ENCODE results near the gene NUCB2.
A peak's percentile ranks its signal among the peaks of the same experiment; 100 is the strongest.

NUCB2 gene

DNA sequence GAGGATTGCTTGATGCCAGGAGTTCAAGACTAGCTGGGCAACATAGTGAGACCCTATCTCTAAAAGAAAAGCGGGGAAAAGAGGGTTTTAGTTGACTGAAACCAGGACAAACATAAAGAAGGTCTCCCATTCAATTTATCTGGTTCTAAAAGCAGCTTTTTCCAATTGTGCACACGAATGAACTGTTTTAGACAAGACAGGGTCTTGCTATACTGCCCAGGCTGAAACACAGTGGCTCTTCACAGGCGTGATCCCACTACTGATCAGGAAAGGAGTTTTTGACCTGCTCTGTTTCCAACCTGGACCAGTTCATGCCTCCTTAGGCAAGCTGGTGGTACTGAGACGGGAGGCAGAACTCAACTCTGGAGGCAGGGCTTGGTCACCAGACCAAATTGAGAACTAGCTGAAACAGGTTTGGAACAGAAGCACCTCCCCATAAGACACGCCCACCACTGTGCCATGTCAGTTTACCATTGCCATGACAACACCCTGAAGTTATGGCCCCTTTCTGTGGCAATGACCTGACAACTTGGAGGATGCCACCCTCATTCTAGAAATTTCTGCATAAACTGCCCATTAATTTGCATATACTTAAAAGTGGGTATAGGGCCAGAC, 2.8 kb upstream of the NUCB2 start:
- no peak overlapping the region for H3K27ac ChIP-seq (ENCODE audit: low read depth, low read length)
- no peaks in the 10 kb centered on the region for H3K27me3 ChIP-seq (ENCODE audit: control insufficient read depth, insufficient read depth, low read length)
- H3K36me3 ChIP-seq (ENCODE audit: control insufficient read depth, insufficient read depth, low read length): no peaks in the 10 kb centered on the region
- H3K4me3 ChIP-seq (ENCODE audit: low read length): no peak overlapping the region
- no peak overlapping the region for H3K9ac ChIP-seq (ENCODE audit: low read length)
- H3K4me1 ChIP-seq (ENCODE audit: control insufficient read depth, insufficient read depth, low read length): peaks cover 3% of the 10 kb centered on the region

DNA sequence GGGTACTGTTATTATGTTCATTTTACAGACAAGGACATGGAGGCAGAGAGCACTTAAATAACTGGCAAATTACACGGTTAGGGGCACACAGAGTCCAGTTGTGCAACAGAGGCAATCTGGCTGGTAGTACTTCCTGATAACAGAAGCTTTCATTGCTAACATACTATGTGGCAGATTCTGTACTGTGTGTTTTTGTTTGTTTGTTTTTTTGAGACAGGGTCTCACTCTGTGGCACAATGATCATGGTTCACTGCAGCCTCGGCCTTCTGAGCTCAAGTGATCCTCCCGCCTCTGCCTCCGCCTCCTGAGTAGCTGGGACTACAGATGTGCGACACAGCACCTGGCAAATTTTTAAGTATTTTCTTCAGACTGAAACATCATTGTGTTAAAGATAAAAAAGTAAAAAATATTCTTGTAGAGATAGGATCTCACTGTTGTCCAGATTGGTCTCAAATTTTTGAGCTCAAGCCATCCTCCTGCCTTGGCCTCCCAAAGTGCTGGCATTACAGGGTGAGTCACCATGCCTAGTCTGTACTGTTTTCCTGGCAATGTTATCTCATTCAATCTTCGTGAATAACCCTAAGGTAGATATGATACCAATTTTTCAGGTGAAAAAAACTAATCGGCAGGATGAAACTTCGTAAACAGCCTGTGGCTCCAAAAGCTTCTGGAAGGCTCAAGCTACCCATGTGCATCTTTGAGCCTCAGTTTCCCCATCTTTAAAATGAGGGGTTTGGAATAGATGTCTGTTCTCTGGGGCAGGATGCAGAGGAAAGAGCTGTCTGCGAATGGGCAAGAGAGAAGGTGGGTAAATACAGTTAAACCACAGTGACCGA, 921 bp upstream of the NUCB2 start:
- Histone ChIP-seq H3K36me3 (ENCODE audit: control insufficient read depth, insufficient read depth, low read length) (no peaks in the 10 kb centered on the region), H3K9ac (ENCODE audit: low read length) (peak overlapping the region; percentile 97), H3K4me3 (ENCODE audit: low read length) (peak overlapping the region; percentile 91), H3K4me1 (ENCODE audit: control insufficient read depth, insufficient read depth, low read length) (peaks cover 3% of the 10 kb centered on the region), H3K27ac (ENCODE audit: low read depth, low read length) (peak overlapping the region; percentile 91), H3K27me3 (ENCODE audit: control insufficient read depth, insufficient read depth, low read length) (no peaks in the 10 kb centered on the region)

DNA sequence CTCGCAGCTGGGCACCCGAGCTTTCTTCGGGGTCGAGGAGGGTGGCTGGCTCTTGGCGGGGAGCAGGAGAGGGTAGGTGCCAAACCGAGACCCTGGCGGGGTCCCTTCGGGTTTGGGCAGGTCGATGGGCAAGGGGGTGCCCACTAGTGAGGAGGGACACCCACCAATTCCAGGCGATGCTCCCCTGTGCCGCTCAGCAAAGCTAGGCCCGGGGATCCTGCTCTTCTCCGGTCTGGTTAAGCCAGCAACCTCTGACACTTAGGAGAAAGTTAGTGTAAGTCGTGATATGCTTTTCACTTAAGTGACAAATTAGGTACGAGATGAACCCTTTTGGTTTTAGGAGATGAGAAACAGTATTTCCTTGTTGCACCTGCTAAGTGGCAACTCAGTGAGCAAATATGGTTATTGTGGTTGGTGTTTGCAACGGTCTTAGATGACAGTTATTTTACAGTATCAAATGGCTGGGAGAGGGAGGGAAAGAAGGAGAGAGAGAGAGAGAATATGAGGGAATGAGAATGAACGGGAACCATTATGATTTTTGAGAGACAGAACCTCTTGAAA, 565 bp downstream of the NUCB2 start:
- H3K27ac ChIP-seq (ENCODE audit: low read depth, low read length): peak overlapping the region; percentile 91
- no peaks in the 10 kb centered on the region for H3K27me3 ChIP-seq (ENCODE audit: control insufficient read depth, insufficient read depth, low read length)
- H3K4me1 ChIP-seq (ENCODE audit: control insufficient read depth, insufficient read depth, low read length): peaks cover 3% of the 10 kb centered on the region
- H3K4me3 ChIP-seq (ENCODE audit: low read length): peak overlapping the region; percentile 91
- H3K36me3 ChIP-seq (ENCODE audit: control insufficient read depth, insufficient read depth, low read length): no peaks in the 10 kb centered on the region
- peak overlapping the region; percentile 34 for H3K9ac ChIP-seq (ENCODE audit: low read length)

DNA sequence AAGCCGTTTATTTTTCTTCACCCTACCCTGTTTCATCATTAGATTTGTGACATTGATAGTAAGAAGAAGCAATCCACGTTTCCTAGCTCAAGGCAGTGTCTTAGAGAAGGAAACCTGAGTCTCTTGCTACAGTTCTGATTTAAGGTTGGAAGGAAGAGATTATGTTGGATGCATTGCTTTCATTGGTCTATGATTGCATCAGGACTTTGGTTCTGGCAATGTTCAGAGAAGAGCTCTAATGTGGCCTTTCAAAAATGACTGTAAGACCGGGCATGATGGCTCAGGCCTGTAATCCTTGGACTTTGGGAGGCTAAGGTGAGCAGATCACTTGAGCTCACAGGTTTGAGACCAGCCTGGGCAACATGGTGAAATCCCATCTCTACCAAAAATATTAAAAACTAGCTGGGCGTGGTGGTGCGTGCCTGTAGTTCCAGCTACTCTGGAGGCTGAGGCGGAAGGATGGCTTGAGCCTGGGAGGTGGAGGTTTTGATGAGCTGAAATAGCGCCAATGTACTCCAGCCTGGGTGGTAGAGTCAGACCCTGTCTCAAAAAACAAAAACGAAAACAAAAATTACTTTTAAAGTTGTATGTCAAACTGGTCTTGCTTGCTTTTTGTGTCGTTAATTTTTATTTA, 4.1 kb downstream of the NUCB2 start:
- Histone ChIP-seq H3K9ac (ENCODE audit: low read length) (no peak overlapping the region), H3K36me3 (ENCODE audit: control insufficient read depth, insufficient read depth, low read length) (peaks cover 2% of the 10 kb centered on the region), H3K4me1 (ENCODE audit: control insufficient read depth, insufficient read depth, low read length) (peaks cover 3% of the 10 kb centered on the region), H3K27me3 (ENCODE audit: control insufficient read depth, insufficient read depth, low read length) (no peaks in the 10 kb centered on the region), H3K4me3 (ENCODE audit: low read length) (no peak overlapping the region), H3K27ac (ENCODE audit: low read depth, low read length) (no peak overlapping the region)

DNA sequence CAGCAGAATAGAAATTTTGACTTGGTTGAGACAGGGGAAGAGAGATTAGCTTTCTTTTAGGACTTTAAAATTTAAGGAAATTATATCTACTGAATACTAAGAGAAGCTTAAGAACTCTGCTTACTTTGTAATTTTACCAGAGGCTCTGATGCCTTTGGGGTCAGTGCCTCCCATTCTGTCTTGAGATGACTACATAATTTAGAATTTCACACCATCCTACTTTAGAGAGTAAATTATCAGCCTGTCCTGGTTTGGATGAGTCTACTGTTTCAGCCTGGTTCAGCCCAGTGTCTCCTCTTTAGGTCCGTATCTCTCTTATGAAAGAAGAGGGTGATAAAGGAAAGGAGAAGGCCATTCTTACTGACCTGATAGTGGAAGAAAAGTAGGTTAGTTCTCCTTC, 9.8 kb downstream of the NUCB2 start:
- peaks cover 4% of the 10 kb centered on the region for H3K36me3 ChIP-seq (ENCODE audit: control insufficient read depth, insufficient read depth, low read length)
- no peak overlapping the region for H3K9ac ChIP-seq (ENCODE audit: low read length)
- H3K27me3 ChIP-seq (ENCODE audit: control insufficient read depth, insufficient read depth, low read length): no peaks in the 10 kb centered on the region
- no peak overlapping the region for H3K4me3 ChIP-seq (ENCODE audit: low read length)
- H3K27ac ChIP-seq (ENCODE audit: low read depth, low read length): no peak overlapping the region
- H3K4me1 ChIP-seq (ENCODE audit: control insufficient read depth, insufficient read depth, low read length): no peaks in the 10 kb centered on the region

DNA sequence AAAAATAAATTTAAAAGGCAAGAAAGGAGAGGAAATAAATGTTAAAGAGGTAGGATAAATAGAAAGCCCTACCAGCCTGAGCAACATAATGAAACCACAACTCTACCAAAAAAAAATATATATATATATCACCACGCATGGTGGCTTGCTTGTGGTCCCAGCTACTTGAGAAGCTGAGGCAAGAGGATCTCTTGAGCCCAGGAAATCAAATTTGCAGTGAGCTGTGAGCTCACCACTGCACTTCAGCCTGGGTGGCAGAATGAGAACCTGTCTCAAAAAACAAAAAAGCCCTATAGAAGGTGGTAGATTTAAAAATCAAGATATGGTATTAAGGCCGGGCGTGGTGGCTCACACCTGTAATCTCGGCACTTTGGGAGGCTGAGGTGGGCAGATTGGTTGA, 10.5 kb downstream of the NUCB2 start:
- H3K36me3 ChIP-seq (ENCODE audit: control insufficient read depth, insufficient read depth, low read length): peaks cover 4% of the 10 kb centered on the region
- no peaks in the 10 kb centered on the region for H3K4me1 ChIP-seq (ENCODE audit: control insufficient read depth, insufficient read depth, low read length)
- H3K9ac ChIP-seq (ENCODE audit: low read length): no peak overlapping the region
- H3K27me3 ChIP-seq (ENCODE audit: control insufficient read depth, insufficient read depth, low read length): no peaks in the 10 kb centered on the region
- no peak overlapping the region for H3K27ac ChIP-seq (ENCODE audit: low read depth, low read length)
- H3K4me3 ChIP-seq (ENCODE audit: low read length): no peak overlapping the region

DNA sequence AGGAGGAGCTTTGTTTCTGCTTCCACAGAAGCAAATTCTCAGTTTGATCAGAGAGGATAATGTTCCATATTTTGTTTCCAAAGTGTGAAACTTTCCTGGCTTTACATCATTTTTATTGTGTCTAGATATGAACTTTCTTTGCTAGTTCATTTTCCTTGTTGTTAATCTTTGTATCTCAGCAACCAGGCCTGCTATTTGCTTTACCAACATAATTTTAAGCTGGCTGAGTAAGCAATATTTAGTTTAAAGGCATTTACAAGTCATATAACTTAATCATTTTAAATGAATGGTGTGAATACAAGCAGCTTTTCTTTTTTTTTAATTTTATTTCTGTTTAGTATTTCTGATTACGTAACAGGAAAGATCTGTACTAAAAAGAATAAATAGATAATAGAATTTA, 15.2 kb downstream of the NUCB2 start:
- no peak overlapping the region for H3K9ac ChIP-seq (ENCODE audit: low read length)
- peaks cover 2% of the 10 kb centered on the region for H3K4me1 ChIP-seq (ENCODE audit: control insufficient read depth, insufficient read depth, low read length)
- H3K27me3 ChIP-seq (ENCODE audit: control insufficient read depth, insufficient read depth, low read length): no peaks in the 10 kb centered on the region
- no peak overlapping the region for H3K27ac ChIP-seq (ENCODE audit: low read depth, low read length)
- H3K36me3 ChIP-seq (ENCODE audit: control insufficient read depth, insufficient read depth, low read length): no peaks in the 10 kb centered on the region
- no peak overlapping the region for H3K4me3 ChIP-seq (ENCODE audit: low read length)

DNA sequence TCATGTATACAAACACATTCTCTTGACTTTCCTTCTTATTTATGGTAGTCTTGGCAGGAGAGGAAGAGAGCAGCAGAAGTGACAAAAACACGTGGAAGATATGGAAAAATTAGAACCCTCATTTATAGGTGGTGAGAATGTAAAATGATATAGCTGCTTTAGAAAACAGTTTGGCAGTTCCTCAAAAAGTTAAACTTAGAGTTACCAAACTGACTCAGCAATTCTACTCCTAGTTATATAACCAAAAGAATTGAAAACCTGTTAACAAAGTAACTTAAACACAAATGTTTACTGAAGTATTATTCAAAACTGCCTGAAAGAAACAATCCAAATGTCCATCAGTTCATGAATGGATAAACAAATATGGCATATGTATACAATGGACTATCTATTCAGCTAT, 16.8 kb downstream of the NUCB2 start:
- H3K36me3 ChIP-seq (ENCODE audit: control insufficient read depth, insufficient read depth, low read length): no peaks in the 10 kb centered on the region
- no peak overlapping the region for H3K4me3 ChIP-seq (ENCODE audit: low read length)
- H3K27me3 ChIP-seq (ENCODE audit: control insufficient read depth, insufficient read depth, low read length): no peaks in the 10 kb centered on the region
- H3K9ac ChIP-seq (ENCODE audit: low read length): no peak overlapping the region
- H3K4me1 ChIP-seq (ENCODE audit: control insufficient read depth, insufficient read depth, low read length): peaks cover 2% of the 10 kb centered on the region
- no peak overlapping the region for H3K27ac ChIP-seq (ENCODE audit: low read depth, low read length)

DNA sequence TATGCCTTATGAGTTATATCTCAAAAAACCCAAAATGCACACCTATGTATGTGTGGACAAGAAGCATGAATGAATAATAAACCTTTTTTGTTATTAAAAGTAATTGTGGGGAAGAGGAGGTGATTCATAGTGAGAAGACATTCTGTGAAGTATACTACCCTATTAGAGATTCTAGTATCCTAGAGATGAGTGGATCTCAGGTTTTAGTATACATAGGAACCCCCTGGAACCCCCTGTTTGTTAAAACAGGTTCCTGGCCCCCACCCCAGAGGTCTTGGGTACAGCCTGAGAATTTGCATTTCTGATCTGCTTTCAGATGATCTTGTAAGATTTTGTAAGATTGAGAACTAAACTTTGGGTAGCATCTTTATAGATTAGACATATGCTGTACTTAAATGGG, 17.5 kb downstream of the NUCB2 start:
- Histone ChIP-seq H3K27ac (ENCODE audit: low read depth, low read length) (no peak overlapping the region), H3K36me3 (ENCODE audit: control insufficient read depth, insufficient read depth, low read length) (no peaks in the 10 kb centered on the region), H3K4me3 (ENCODE audit: low read length) (no peak overlapping the region), H3K27me3 (ENCODE audit: control insufficient read depth, insufficient read depth, low read length) (no peaks in the 10 kb centered on the region), H3K4me1 (ENCODE audit: control insufficient read depth, insufficient read depth, low read length) (peaks cover 2% of the 10 kb centered on the region), H3K9ac (ENCODE audit: low read length) (no peak overlapping the region)

DNA sequence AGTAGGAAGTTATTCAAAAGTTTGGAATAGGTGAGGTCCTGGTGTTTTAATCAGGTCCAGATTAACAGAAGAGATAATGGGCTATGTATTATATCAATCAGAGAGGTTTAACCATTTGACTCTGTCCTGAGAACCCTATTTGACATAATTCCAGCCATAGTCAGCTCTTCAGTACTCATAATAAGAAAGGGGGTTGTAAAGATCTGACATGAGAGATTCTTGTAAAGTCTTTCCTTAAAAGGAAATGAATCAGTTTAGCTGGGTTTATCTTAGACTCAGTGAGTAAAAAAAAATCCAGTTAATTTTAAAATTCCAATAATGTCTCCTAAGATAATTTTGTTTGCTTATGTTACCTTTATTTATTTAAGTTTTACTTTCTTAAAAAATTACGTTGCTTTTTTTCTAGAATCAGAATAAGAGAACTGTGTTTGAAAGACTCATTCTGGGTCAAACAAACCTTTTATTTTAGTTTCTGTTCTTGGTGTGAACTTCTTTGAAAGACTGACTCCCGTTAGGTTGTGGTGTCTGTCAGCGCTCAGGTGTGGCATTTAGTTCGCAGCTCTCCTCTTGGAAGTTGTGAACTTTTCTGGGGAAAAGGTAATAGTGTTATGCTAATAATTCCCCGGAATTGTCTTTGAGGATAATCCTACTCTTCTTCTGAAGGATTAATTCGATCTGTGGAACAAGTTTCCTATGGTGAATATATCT, 20.5 kb downstream of the NUCB2 start:
- no peak overlapping the region for H3K4me3 ChIP-seq (ENCODE audit: low read length)
- peaks cover 2% of the 10 kb centered on the region for H3K4me1 ChIP-seq (ENCODE audit: control insufficient read depth, insufficient read depth, low read length)
- H3K27ac ChIP-seq (ENCODE audit: low read depth, low read length): no peak overlapping the region
- no peak overlapping the region for H3K9ac ChIP-seq (ENCODE audit: low read length)
- no peaks in the 10 kb centered on the region for H3K27me3 ChIP-seq (ENCODE audit: control insufficient read depth, insufficient read depth, low read length)
- no peaks in the 10 kb centered on the region for H3K36me3 ChIP-seq (ENCODE audit: control insufficient read depth, insufficient read depth, low read length)

DNA sequence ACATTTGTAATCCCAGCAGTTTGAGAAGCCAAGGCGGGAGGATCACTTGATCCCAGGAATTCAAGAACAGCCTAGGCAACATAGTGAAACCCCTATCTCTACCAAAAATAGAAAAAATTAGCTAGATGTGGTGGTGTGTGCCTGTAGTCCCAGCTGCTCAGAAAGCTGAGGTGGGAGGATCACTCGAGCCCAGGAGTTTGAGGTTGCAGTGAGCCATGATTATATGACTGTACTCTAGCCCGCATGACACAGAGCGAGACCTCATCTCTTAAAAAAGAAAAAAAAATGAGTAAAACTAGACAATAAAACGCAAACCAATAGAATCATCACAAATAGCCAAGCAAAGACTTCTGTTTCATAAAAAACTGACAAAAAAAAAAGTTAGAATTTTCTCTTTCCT, 21.8 kb downstream of the NUCB2 start:
- peaks cover 2% of the 10 kb centered on the region for H3K4me1 ChIP-seq (ENCODE audit: control insufficient read depth, insufficient read depth, low read length)
- H3K27me3 ChIP-seq (ENCODE audit: control insufficient read depth, insufficient read depth, low read length): no peaks in the 10 kb centered on the region
- H3K36me3 ChIP-seq (ENCODE audit: control insufficient read depth, insufficient read depth, low read length): no peaks in the 10 kb centered on the region
- H3K4me3 ChIP-seq (ENCODE audit: low read length): no peak overlapping the region
- H3K27ac ChIP-seq (ENCODE audit: low read depth, low read length): no peak overlapping the region
- no peak overlapping the region for H3K9ac ChIP-seq (ENCODE audit: low read length)

DNA sequence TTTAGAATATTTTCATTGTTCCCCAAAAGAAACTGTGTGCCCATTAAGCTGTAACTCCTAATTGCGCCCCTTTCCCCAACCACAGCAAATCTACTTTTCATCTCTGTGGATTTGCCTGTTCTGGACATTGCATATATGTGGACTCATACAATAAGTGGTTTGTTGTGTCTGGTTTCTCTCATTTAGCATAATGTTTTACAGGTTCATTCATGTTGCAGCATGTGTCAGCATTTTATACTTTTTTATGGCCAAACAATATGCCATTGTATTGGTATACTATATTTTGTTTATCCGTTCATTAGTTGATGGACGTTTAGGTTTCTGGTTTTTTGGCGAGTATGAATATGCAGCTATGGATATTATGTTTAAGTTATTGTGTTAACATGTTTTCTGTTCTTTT, 23.8 kb downstream of the NUCB2 start:
- Histone ChIP-seq H3K36me3 (ENCODE audit: control insufficient read depth, insufficient read depth, low read length) (no peaks in the 10 kb centered on the region), H3K4me1 (ENCODE audit: control insufficient read depth, insufficient read depth, low read length) (no peaks in the 10 kb centered on the region), H3K27me3 (ENCODE audit: control insufficient read depth, insufficient read depth, low read length) (no peaks in the 10 kb centered on the region), H3K27ac (ENCODE audit: low read depth, low read length) (no peak overlapping the region), H3K9ac (ENCODE audit: low read length) (no peak overlapping the region), H3K4me3 (ENCODE audit: low read length) (no peak overlapping the region)

Measured in rectal smooth muscle tissue (tissue), 1 donor.